T-helper 1 cell treated with Interleukin-12 subunit alpha and Interleukin-12 subunit beta and Interleukin-4 antibody, amounts not matched to agents 30 μg/mL and 1 μg/mL, for 36 hours (primary cell): Measurements from ENCODE around the gene UNC13D.
A peak's percentile ranks its signal among the peaks of the same experiment; 100 is the strongest.

ENCODE experiments used
- H3K27ac Mint-ChIP-seq: one replicate; pipeline ENCODE4 v1.8.0; 2021; ENCODE audit warnings: mild to moderate bottlenecking, mixed read lengths
- H3K27me3 Mint-ChIP-seq: one replicate; pipeline ENCODE4 v1.8.0; 2021; ENCODE audit warnings: low read depth, mixed read lengths
- H3K36me3 Mint-ChIP-seq: one replicate; pipeline ENCODE4 v1.8.0; 2021; ENCODE audit warnings: low read depth, mixed read lengths
- H3K4me1 Mint-ChIP-seq: one replicate; pipeline ENCODE4 v1.8.0; 2021; ENCODE audit warnings: low read depth, mixed read lengths
- H3K4me3 Mint-ChIP-seq: one replicate; pipeline ENCODE4 v1.8.0; 2021; ENCODE audit warnings: mild to moderate bottlenecking, moderate library complexity, mixed read lengths
- H3K9me3 Mint-ChIP-seq: one replicate; pipeline ENCODE4 v1.8.0; 2021; ENCODE audit warnings: mixed read lengths

UNC13D gene

DNA sequence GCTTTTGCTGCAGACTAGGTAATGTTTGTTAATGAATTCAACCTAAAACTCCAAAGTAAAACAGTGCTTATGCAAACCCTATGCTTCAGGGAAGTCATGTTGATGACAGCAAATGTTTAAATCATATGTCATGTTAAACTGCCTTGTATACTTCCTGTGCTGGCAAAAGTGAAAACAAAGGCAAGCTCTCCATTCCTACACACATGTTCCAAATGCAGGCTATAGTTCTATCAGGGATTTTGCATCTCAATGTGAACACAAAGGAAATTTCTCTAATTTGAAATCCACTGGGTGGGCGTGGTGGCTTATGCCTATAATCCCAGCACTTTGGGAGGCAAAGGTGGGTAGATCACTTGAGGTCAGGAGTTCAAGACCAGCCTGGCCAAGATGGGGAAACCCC lies 40.3 kb downstream of the UNC13D start:
- Mint-ChIP-seq H3K9me3 (no peaks in the 10 kb centered on the region), H3K27ac (peak overlapping the region; percentile 36), H3K36me3 (peaks cover 9% of the 10 kb centered on the region), H3K4me1 (peaks cover 14% of the 10 kb centered on the region), H3K4me3 (no peak overlapping the region), H3K27me3 (no peaks in the 10 kb centered on the region)

DNA sequence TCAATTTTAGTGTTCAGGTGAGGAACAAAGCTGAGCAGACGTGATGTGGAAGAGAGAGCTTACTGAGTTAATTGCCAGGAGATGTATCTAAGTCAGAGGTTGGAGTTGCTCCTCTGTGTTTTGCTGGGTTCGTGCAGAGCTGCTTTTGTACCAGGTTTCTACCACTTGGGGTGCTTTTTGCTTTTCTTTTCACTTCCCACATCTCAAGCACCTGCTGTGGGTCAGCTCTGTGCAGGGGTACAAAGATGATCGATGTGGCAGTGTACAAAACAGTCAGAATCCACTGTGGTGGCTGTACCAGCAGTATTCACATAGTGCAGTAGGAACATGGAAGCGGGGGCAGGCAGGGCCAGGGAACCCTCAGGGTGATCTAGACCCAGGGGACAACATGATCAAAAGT lies 44.8 kb downstream of the UNC13D start:
- H3K27me3 Mint-ChIP-seq, result no peaks in the 10 kb centered on the region
- H3K9me3 Mint-ChIP-seq, result no peaks in the 10 kb centered on the region
- peaks cover 12% of the 10 kb centered on the region for H3K4me1 Mint-ChIP-seq
- no peak overlapping the region for H3K4me3 Mint-ChIP-seq
- H3K36me3 Mint-ChIP-seq, result peaks cover 11% of the 10 kb centered on the region
- no peak overlapping the region for H3K27ac Mint-ChIP-seq

DNA sequence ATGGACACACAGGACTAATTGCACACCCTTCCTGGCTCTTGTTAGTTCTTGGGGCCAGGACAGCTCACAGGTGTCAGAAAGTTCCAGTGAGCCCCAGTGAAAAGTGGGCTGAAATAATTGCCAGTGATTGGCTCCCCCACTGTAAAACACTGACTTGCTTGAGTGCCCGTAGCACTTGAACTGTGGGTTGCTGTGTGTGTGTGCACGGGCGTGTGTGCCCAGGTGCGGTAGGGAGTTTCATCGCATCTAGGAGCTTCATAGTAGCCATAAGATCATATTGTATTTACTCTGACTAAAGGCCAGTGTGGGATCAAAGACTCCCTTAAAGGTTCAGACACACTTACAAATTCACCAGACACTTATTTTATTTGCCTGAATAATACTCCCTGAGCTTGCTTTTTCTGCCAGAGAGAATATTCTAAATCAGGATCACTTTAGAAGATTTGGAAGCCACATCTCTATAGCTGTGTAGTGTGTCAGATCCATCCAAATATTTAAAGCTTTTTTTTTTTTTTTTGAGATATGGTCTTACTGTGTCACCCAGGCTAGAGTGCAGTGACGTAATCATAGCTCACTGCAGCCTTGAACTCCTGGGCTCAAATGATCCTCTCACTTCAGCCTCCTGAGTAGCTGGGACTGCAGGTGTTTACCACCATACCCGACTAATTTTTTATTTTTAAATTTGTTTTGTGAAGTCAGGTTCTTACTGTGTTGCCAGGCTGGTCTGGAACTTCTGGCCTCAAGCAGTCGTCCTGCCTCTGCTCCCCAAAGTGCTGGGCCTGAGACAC lies 48.2 kb downstream of the UNC13D start:
- no peaks in the 10 kb centered on the region for H3K27me3 Mint-ChIP-seq
- no peaks in the 10 kb centered on the region for H3K9me3 Mint-ChIP-seq
- no peak overlapping the region for H3K27ac Mint-ChIP-seq
- no peak overlapping the region for H3K4me3 Mint-ChIP-seq
- H3K36me3 Mint-ChIP-seq, result peaks cover 21% of the 10 kb centered on the region
- peaks cover 18% of the 10 kb centered on the region for H3K4me1 Mint-ChIP-seq

DNA sequence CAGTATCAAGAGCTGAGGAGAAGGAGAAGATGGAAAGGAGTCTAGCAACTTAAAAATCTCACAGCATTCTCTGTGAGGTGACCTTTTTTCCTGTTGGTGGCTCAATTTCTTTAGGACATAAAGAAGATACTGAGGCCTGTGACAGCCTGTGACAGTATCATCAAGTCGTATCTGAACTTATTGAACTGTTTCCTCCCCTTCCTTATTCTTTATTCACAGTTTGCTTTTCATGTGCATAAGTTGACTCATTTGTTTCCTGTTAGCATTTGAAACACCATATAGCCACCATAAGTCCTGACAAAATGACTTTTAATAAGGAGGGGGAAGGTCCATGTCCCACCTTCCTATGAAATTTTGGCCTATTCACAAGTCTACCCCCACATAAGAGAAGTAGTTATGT lies 50.7 kb downstream of the UNC13D start:
- Mint-ChIP-seq H3K9me3 (no peaks in the 10 kb centered on the region), H3K27ac (peak overlapping the region; percentile 58), H3K4me1 (peaks cover 20% of the 10 kb centered on the region), H3K27me3 (no peaks in the 10 kb centered on the region), H3K36me3 (peaks cover 18% of the 10 kb centered on the region), H3K4me3 (no peak overlapping the region)

DNA sequence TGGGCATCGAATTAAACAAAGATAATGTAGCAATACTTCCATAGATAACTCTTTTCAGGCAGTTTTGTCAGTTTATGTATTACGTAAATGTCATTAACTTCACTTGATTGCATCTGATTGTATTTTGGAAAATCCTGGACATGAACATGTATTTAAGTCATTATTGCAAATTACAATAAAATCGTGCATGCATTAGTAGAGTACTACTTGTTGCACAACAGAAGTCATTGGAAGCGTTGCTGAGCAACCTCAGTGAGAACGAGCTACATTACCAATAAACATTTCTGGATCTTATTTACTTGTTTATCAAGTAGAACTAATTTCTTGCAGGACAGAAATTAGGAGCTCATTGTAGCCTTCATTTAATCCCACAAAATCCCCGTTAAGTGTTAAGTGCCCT lies 53.0 kb downstream of the UNC13D start:
- Mint-ChIP-seq H3K4me1 (peaks cover 26% of the 10 kb centered on the region), H3K36me3 (peaks cover 23% of the 10 kb centered on the region), H3K27me3 (no peaks in the 10 kb centered on the region), H3K9me3 (no peaks in the 10 kb centered on the region), H3K27ac (no peak overlapping the region), H3K4me3 (no peak overlapping the region)

DNA sequence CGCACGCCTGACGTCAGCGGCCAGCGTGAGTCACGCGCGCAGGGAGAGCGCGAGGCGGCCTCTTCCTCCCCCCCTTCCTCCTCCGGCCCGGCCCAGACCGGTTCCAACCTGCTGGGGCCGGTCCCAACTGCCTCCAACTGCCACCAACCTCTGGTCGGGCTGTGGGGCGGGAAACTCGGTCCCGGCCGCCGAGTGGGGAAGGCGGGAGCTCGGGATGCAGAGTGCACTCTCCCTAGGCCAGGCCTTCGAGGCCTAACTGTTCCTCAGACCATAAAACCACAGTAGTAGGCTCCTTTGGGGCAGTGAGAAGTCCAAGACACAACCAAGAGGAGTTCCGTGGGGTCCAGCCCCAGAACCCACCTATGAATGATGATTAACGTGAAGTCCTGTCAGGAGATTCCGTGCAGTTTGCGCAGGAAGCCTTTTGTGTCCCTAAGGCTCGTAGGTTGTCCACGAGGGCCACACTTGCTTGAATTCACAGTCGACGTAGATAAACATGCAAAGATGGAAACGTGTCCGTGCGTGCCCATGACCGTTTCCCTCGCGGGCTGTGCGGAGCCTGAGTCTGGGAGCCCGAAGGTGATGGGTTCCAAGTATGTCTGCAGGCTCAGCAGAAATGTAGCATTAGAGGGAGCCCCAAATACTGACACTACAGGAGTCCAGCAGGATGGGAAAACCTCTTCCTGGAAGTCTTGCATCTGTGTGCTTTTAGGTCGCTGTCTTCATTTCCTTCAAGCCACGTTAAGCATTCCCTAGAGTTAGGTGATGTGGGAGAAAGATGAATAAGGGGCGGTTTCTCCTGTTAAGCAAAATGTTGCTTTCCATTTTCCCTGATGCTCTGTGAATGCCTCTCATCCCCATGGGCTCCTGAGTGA lies 59.0 kb downstream of the UNC13D start:
- Mint-ChIP-seq H3K4me3 (peak overlapping the region; percentile 80), H3K9me3 (no peaks in the 10 kb centered on the region), H3K27ac (peak overlapping the region; percentile 95), H3K36me3 (peaks cover 13% of the 10 kb centered on the region), H3K27me3 (no peaks in the 10 kb centered on the region), H3K4me1 (peaks cover 29% of the 10 kb centered on the region)

DNA sequence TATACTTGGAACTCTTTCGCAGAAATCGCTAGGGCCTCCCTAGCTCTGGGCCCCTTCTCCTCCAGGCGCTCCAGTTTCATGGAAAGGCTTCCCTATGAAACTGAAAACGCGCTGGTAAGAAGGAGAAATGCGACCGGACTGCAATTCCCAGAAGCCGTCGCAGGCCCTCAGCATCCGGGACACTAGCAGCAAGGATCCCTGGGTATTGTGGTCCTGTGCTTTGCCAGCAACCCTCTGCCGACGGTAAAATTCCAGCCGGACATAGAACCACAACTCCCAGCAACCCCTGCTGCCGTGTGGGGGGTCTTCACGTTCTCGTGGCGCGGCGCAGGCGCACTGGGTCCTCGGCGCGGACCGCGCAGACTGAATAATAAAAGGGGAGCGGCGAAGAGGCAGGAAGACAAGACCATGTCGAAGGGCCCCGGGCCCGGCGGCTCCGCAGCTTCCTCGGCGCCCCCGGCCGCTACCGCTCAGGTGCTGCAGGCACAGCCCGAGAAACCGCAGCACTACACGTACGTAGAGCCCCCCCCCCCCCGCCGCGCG lies 59.7 kb downstream of the UNC13D start, which contains the start of gene UNK:
Gene UNK, plus strand, starts transcription at position 334 of the 543 bp plus-strand sequence. Its CDS starts 75 bp downstream, at position 409.
- Mint-ChIP-seq H3K36me3 (peaks cover 15% of the 10 kb centered on the region), H3K27ac (peak within 1 kb of the TSS; percentile 95), H3K9me3 (no peaks in the 10 kb centered on the region), H3K4me1 (peaks cover 35% of the 10 kb centered on the region), H3K4me3 (peak within 1 kb of the TSS; percentile 80), H3K27me3 (no peaks in the 10 kb centered on the region)

DNA sequence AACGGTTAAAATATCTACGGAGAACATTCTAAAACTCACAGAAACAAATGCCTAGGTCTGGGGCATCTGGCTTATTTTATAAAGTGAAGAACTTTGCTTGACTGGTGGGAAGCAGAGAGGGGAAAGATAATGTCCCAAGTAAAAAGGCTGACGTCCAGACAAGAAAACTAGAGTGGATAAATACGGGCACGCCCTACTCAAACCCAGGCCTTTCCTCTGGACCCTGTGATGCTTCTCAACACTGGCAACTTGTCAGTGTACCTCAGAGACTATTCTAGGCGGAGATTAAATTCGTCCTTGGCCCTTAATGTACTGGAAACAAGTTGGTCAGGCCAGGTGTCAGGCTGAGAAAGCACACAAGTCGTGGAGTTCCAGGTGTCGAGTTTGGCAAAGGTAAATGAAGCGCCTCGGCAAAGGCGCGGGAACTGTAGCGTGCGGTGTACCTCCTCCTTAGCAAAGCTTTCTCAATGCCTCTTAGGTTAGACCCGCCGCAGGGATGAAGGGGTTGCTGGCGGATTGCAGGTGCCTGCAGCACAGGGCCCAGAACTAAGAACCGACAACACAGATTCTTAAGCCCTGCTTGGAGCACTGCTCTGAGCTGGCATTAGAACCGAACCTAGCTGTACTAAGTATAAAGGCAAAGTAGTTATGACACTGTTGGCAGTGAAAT lies 60.3 kb downstream of the UNC13D start:
- no peaks in the 10 kb centered on the region for H3K9me3 Mint-ChIP-seq
- H3K4me3 Mint-ChIP-seq, result peak overlapping the region; percentile 80
- H3K27me3 Mint-ChIP-seq, result no peaks in the 10 kb centered on the region
- peak overlapping the region; percentile 95 for H3K27ac Mint-ChIP-seq
- peaks cover 35% of the 10 kb centered on the region for H3K4me1 Mint-ChIP-seq
- peaks cover 14% of the 10 kb centered on the region for H3K36me3 Mint-ChIP-seq

DNA sequence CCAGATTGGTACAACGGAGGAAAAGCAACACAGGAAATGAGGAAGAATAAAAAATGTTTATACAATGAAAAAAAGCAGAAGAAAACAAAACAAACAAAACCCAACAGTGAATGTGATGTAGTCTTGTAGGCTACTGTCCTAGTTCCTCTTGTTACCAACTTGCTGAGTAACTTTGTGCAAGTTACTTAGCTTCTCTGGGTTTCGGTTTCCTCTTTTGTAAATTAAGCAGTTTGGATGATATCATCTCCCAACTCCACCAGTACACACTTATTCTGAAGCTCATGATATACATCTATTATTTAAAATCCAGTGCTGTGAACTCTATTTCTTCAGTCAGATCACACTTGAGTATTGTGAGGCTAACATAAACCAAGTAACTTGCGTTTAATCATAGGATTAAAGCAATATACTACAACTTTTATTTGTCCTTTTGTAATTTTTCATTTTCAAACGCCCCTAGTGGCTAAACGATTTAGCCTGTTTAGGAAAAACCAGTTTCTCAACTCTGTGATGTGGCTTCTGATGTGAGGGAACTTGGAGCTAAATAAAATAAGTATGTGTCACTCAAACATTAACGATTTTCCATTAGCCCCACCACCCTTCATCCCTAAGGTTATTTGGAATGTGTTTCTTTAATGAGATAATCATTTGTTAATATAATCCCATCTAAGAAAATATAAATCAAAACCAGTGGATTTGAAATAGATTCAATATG lies 61.0 kb downstream of the UNC13D start:
- H3K27me3 Mint-ChIP-seq, result no peaks in the 10 kb centered on the region
- no peaks in the 10 kb centered on the region for H3K9me3 Mint-ChIP-seq
- H3K4me3 Mint-ChIP-seq, result peak overlapping the region; percentile 80
- H3K36me3 Mint-ChIP-seq, result peaks cover 19% of the 10 kb centered on the region
- H3K4me1 Mint-ChIP-seq, result peaks cover 41% of the 10 kb centered on the region
- H3K27ac Mint-ChIP-seq, result peak overlapping the region; percentile 95

DNA sequence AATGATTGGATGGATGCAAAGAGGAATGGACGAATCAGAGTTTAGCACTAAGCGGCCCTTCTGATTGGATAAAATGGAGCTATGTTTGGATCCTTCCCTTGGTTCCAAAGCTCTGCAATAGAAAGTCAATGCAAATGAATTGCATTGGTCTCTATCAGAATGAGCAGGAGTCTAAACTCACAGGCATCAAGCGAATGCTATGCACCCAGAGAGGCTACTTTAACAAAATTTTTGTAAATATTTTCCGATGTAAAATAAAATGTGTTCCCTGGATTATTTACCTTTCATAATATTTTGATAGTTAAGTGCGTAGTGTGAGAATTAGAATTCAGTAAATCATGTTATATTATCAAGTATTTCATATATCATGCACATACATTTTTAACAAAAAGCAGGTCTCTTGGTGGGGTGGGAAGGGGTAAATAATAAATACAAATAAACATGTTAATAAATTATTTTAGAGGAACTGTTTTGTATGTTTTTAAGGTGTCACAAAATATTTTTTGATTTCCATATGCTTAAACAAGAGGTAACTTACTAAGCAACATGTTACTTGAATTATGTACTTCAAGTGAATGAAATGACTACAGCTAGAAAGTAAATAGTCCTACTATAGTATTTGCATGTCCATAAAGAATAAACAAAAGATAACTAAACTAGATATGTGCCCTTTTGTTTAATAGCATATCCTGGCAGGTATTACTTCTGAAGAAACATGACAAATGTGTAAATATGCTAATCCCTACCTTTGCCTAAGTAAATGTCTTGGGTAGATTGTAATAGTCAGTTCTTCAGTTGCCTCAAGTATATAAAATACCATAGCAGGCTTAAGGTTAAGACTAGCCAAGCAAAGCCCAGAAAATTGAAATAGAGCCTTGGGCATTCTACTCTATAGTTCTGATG lies 64.0 kb downstream of the UNC13D start:
- Mint-ChIP-seq H3K9me3 (no peaks in the 10 kb centered on the region), H3K36me3 (peaks cover 32% of the 10 kb centered on the region), H3K27ac (peak overlapping the region; percentile 97), H3K27me3 (no peaks in the 10 kb centered on the region), H3K4me1 (peaks cover 52% of the 10 kb centered on the region), H3K4me3 (peak overlapping the region; percentile 90)

DNA sequence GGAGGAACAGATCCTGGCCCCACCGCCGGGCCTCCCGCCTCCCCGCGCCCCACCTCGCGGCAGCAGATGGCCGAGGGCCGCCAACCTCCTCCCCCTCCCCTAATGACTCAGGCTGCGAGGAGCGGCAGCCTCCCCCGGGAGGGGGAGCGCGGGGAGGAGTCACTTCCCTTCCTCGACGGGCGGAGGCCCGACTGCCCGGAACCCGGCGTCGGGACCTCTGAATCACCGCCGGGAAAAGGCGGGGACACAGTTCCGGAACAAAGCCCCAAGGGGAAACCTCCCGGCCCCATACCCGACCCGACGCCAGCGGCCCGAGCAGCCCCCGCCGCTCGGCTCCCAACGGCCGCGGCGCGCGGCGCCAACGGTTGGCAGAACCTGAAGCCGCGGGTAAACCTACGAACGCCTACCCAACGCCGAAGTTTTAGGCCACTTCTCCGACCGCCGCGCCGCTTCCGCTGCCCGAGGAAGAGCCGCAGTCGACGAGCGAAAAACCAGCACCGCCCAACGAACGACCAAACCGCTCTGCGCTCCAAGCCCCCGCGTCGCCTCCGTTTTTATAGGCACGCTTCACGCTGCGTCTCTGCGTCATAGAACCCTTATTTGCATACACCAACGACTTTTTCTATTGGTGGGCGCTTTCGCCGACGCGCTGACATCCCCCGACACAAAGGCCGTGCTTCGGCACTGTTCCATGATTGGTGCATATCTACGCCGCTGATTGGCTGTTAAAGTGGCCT lies 64.8 kb downstream of the UNC13D start:
- Mint-ChIP-seq H3K36me3 (peaks cover 32% of the 10 kb centered on the region), H3K27me3 (no peaks in the 10 kb centered on the region), H3K4me1 (peaks cover 49% of the 10 kb centered on the region), H3K27ac (peak overlapping the region; percentile 97), H3K9me3 (no peaks in the 10 kb centered on the region), H3K4me3 (peak overlapping the region; percentile 96)

DNA sequence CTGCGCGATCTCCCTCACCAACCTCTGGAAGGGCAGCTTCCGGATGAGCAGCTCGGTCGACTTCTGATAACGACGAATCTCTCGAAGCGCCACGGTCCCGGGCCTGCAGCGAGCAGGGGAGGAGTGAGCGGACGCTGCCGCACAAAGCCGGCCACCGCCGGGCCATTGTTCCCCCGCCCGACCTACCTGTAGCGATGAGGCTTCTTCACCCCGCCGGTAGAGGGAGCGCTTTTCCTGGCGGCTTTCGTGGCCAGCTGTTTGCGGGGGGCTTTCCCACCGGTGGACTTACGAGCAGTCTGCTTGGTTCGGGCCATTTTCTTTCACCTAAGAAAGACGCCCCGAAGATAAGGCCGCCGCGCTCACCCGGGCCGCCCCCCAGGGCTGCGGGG lies 65.3 kb downstream of the UNC13D start:
- Mint-ChIP-seq H3K4me1 (peaks cover 48% of the 10 kb centered on the region), H3K36me3 (peaks cover 32% of the 10 kb centered on the region), H3K27me3 (no peaks in the 10 kb centered on the region), H3K27ac (peak overlapping the region; percentile 89), H3K9me3 (no peaks in the 10 kb centered on the region), H3K4me3 (peak overlapping the region; percentile 96)
